Nucleus accumbens (tissue), 56 donors: ENCODE data around the gene SCYGR3.
"Not testable (repeated sequence)": the region's sequence is repeated elsewhere in the genome, so short reads cannot be mapped to it uniquely, and the experiment has no call there.

ENCODE experiments used
- DNase-seq, 56 donors: peaks; one replicate each; lab custom pipeline; 2025; lab: John Stamatoyannopoulos, UW

The SCYGR3 gene

GRCh38 chr2:227614246-227614645 is 394 bp downstream of the SCYGR3 start:
- DNase-seq: no peak

- DNase-seq: no peak
These were observed 1.4 kb downstream of the SCYGR3 start for GRCh38 chr2:227613272-227613660.

- DNase-seq: no peak
These were observed 1.9 kb downstream of the SCYGR3 start for GRCh38 chr2:227612546-227613271.

- no peak for DNase-seq
These were observed 4.5 kb downstream of the SCYGR3 start for GRCh38 chr2:227610123-227610522.

GRCh38 chr2:227608561-227609338 is 5.9 kb downstream of the SCYGR3 start:
- DNase-seq: peak in 1 of 56 donors; percentile 9

- DNase-seq: no peak
These were observed 6.7 kb downstream of the SCYGR3 start for GRCh38 chr2:227607941-227608340.

- DNase-seq: no peak
These were observed 8.2 kb downstream of the SCYGR3 start for GRCh38 chr2:227606476-227606875.

GRCh38 chr2:227602358-227602757 is 12.3 kb downstream of the SCYGR3 start:
- DNase-seq: no peak

GRCh38 chr2:227598835-227599503 is 15.7 kb downstream of the SCYGR3 start, which contains the start of gene SCYGR2:
Gene SCYGR2, plus strand, starts transcription at chr2:227598893. Its CDS starts 0 bp downstream, at chr2:227598893.
- not testable (repeated sequence) for DNase-seq

- DNase-seq: no peak
These were observed 16.6 kb downstream of the SCYGR3 start for GRCh38 chr2:227597998-227598397.

- DNase-seq: no peak
These were observed 17.6 kb downstream of the SCYGR3 start for GRCh38 chr2:227597036-227597435.

- no peak for DNase-seq
These were observed 18.8 kb downstream of the SCYGR3 start for GRCh38 chr2:227595797-227596196.

- DNase-seq: no peak
These were observed 21.8 kb downstream of the SCYGR3 start for GRCh38 chr2:227592694-227593387.

GRCh38 chr2:227582369-227582768 is 32.3 kb downstream of the SCYGR3 start:
- no peak for DNase-seq

- DNase-seq: no peak
These were observed 34.8 kb downstream of the SCYGR3 start for GRCh38 chr2:227579791-227580190.

- DNase-seq: no peak
These were observed 36.0 kb downstream of the SCYGR3 start for GRCh38 chr2:227578642-227579041.

GRCh38 chr2:227577555-227577954 is 37.1 kb downstream of the SCYGR3 start:
- DNase-seq: no peak

- no peak for DNase-seq
These were observed 37.8 kb downstream of the SCYGR3 start for GRCh38 chr2:227576812-227577211.

- DNase-seq: no peak
These were observed 38.5 kb downstream of the SCYGR3 start for GRCh38 chr2:227576110-227576509.

- DNase-seq: no peak
These were observed 44.0 kb downstream of the SCYGR3 start for GRCh38 chr2:227570615-227571014.

GRCh38 chr2:227568852-227569169 is 45.8 kb downstream of the SCYGR3 start:
- no peak for DNase-seq
